ENCODE measurements around the gene SORCS2. TPM values are rescaled to one million over a fixed set of nuclear protein-coding genes. Genes with fewer than 3 reads are reported as not detected.

SORCS2 gene
- total and polyA plus RNA-seq, 2 donors = 2.2 to 2.7 TPM

DNA sequence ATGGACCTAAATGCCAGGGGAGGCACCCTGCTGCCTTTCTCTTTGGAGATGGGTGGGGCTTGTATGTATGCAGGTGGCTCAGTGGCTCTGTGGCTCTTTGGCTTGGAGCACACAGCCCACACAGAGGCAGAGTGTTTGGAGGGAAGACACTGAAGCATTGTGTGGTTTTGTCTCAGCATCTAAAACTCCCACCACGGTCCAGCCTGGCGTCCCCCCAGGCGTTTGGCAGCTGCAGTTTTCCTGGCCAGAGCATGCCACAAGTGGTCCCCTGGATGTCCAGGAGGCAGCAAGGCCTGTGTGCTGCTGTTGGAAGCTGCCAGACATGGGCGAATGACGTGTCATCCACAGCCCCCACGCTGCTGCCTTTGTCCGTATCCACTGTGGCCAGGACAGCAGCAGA, 274.6 kb downstream of the SORCS2 start:
- no peak overlapping the region for H3K27ac ChIP-seq (ENCODE audit: low read depth in 1 of 2, low read length in 1 of 2)
- WGBS = 88% methylated on average over 7 of the region's 7 CpGs
- no peaks in the 10 kb centered on the region for H3K9me3 ChIP-seq (ENCODE audit: control insufficient read depth in 2 of 2, insufficient read depth in 1 of 2, low read length in 1 of 2)
- H3K36me3 ChIP-seq (ENCODE audit: control insufficient read depth in 2 of 2, insufficient read depth in 2 of 2, low read length in 1 of 2) = no peaks in the 10 kb centered on the region
- H3K4me1 ChIP-seq (ENCODE audit: control insufficient read depth in 2 of 2, insufficient read depth in 2 of 2, low read length in 2 of 2) = no peaks in the 10 kb centered on the region
- no peak overlapping the region for H3K4me3 ChIP-seq (ENCODE audit: low read length in 2 of 2)
- no peak for DNase-seq (ENCODE audit: low read depth in 6 of 9, low spot score in 9 of 9)
- no peaks in the 10 kb centered on the region for H3K27me3 ChIP-seq (ENCODE audit: control insufficient read depth in 2 of 2, insufficient read depth in 1 of 2, low read length in 1 of 2)

DNA sequence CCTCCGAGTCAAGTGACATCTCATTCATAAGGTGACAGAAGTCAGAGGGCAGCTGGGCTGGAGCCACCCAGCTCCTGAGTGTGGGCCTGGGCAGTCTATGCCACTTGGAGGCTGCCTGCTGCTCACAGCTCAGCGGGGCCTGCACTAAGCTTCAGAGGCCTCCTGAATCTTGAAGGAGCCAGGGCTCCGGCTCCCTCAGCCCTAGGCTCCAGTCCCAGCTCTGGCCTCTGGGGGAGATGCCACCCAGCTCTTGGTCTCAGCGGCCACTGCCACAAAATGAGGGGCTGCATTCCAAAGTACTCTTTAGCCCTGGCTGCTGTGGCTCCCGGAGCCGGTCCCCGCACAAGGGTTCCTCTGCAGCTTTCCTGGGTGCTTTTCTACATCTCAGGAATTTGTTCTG, 275.1 kb downstream of the SORCS2 start:
- no peaks in the 10 kb centered on the region for H3K36me3 ChIP-seq (ENCODE audit: control insufficient read depth in 2 of 2, insufficient read depth in 2 of 2, low read length in 1 of 2)
- H3K4me1 ChIP-seq (ENCODE audit: control insufficient read depth in 2 of 2, insufficient read depth in 2 of 2, low read length in 2 of 2) = no peaks in the 10 kb centered on the region
- H3K27ac ChIP-seq (ENCODE audit: low read depth in 1 of 2, low read length in 1 of 2) = no peak overlapping the region
- no peaks in the 10 kb centered on the region for H3K9me3 ChIP-seq (ENCODE audit: control insufficient read depth in 2 of 2, insufficient read depth in 1 of 2, low read length in 1 of 2)
- whole genome bisulfite sequencing = 92% methylated on average over 7 of the region's 7 CpGs
- no peak overlapping the region for H3K4me3 ChIP-seq (ENCODE audit: low read length in 2 of 2)
- DNase-seq (ENCODE audit: low read depth in 6 of 9, low spot score in 9 of 9) = no peak
- H3K27me3 ChIP-seq (ENCODE audit: control insufficient read depth in 2 of 2, insufficient read depth in 1 of 2, low read length in 1 of 2) = no peaks in the 10 kb centered on the region

DNA sequence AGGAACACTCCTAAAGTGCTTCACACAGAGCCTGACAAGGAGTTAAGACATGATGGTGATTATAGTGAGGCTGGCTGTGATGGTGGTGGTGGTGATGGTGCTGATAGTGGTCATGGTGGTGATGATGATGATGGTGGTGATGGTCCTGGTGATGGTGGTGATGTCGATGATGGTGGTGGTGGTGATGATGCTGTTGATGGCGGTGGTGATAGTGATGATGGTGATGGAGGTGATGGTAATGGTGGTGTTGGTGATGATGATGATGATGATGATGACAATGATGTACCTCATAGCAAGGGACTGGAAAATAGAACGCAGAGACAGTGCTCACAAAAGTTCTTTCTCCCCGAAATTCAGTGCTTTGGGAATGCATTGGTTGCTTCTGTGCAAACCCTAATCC, 276.7 kb downstream of the SORCS2 start:
- Histone ChIP-seq H3K4me3 (ENCODE audit: low read length in 2 of 2) (no peak overlapping the region), H3K4me1 (ENCODE audit: control insufficient read depth in 2 of 2, insufficient read depth in 2 of 2, low read length in 2 of 2) (no peaks in the 10 kb centered on the region), H3K36me3 (ENCODE audit: control insufficient read depth in 2 of 2, insufficient read depth in 2 of 2, low read length in 1 of 2) (no peaks in the 10 kb centered on the region), H3K27me3 (ENCODE audit: control insufficient read depth in 2 of 2, insufficient read depth in 1 of 2, low read length in 1 of 2) (no peaks in the 10 kb centered on the region), H3K9me3 (ENCODE audit: control insufficient read depth in 2 of 2, insufficient read depth in 1 of 2, low read length in 1 of 2) (no peaks in the 10 kb centered on the region), H3K27ac (ENCODE audit: low read depth in 1 of 2, low read length in 1 of 2) (no peak overlapping the region)
- 92% methylated on average over 4 of the region's 4 CpGs for WGBS
- no peak for DNase-seq (ENCODE audit: low read depth in 6 of 9, low spot score in 9 of 9)

DNA sequence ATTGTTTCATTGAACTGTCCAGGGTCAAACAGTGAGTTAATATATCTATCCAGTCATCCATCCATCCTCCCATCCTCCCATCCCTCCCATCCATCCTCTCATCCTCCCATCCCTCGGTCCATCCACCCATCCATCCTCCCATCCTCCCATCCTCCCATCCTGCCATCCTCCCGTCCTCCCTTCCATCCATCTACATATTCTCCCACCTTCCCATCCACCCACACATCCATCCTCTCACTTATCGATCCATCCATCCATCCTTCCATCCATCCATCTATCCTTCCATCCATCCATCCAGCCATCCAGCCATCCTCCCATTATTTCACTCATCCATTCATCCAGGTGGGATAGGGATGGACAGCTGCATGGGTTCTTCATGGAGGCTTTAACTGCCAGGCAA, 277.8 kb downstream of the SORCS2 start:
- H3K27ac ChIP-seq (ENCODE audit: low read depth in 1 of 2, low read length in 1 of 2) = no peak overlapping the region
- no peaks in the 10 kb centered on the region for H3K27me3 ChIP-seq (ENCODE audit: control insufficient read depth in 2 of 2, insufficient read depth in 1 of 2, low read length in 1 of 2)
- H3K4me1 ChIP-seq (ENCODE audit: control insufficient read depth in 2 of 2, insufficient read depth in 2 of 2, low read length in 2 of 2) = no peaks in the 10 kb centered on the region
- DNase-seq (ENCODE audit: low read depth in 6 of 9, low spot score in 9 of 9) = no peak
- no peaks in the 10 kb centered on the region for H3K36me3 ChIP-seq (ENCODE audit: control insufficient read depth in 2 of 2, insufficient read depth in 2 of 2, low read length in 1 of 2)
- 95% methylated on average over 3 of the region's 3 CpGs for WGBS
- H3K9me3 ChIP-seq (ENCODE audit: control insufficient read depth in 2 of 2, insufficient read depth in 1 of 2, low read length in 1 of 2) = no peaks in the 10 kb centered on the region
- no peak overlapping the region for H3K4me3 ChIP-seq (ENCODE audit: low read length in 2 of 2)

DNA sequence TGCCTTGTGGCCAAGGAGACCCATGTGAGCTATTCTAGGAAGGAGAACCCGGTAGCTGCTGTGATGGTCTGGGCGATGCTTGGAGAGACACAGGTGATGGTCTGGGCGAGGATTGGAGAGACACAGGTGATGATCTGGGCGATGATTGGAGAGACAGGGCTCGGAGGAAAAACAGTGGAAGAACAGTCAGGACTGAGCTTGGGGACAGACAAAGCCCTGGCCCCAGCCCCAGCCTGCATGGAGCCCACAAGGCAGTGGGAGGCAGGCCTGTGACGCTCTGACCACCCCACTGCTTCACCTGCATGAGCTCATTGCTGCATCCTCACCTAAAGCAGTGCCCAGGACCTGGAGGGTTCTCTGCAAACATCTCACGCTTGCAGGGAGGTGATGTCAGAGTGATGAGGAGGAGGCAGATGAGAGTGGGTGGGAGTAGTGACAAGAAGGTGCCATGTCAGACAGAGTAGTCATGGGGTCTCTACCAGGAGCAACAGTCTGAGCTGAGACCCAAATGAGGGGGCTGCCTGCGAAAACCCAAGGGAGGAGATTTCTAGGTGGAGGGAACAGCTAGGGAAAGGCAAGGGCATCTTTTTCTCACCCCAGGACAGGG, 278.3 kb downstream of the SORCS2 start:
- Histone ChIP-seq H3K4me3 (ENCODE audit: low read length in 2 of 2) (no peak overlapping the region), H3K27me3 (ENCODE audit: control insufficient read depth in 2 of 2, insufficient read depth in 1 of 2, low read length in 1 of 2) (no peaks in the 10 kb centered on the region), H3K27ac (ENCODE audit: low read depth in 1 of 2, low read length in 1 of 2) (no peak overlapping the region), H3K36me3 (ENCODE audit: control insufficient read depth in 2 of 2, insufficient read depth in 2 of 2, low read length in 1 of 2) (no peaks in the 10 kb centered on the region), H3K9me3 (ENCODE audit: control insufficient read depth in 2 of 2, insufficient read depth in 1 of 2, low read length in 1 of 2) (no peaks in the 10 kb centered on the region), H3K4me1 (ENCODE audit: control insufficient read depth in 2 of 2, insufficient read depth in 2 of 2, low read length in 2 of 2) (no peaks in the 10 kb centered on the region)
- 92% methylated on average over 8 of the region's 8 CpGs for WGBS
- DNase-seq (ENCODE audit: low read depth in 6 of 9, low spot score in 9 of 9) = no peak

DNA sequence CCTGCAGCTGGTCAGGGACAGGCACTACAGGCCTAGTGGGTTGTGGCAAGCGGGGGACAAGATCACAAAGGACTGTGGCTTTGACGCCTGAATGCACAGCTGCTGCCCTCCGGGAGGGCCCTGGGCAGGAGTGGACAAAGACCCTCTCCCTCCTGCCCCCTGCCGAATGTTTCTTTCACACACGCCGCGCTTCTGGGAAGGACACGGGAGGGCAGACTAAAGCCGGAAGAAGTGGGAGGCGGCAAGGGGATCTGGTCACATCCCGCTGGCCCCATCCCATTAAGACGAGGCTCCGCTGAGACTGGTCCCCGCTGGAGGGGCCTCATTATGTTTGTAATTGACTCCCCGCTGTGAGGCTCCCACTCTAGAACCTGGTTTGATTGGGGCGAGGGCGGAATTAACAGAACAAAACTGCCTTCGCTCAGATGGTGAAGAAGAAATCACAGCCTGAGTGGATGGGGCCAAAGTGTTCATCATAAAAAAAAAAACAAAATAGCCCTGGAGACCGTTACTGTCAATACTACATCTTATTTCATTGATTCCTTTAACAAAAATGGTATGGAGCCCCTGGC, 280.2 kb downstream of the SORCS2 start:
- H3K27ac ChIP-seq (ENCODE audit: low read depth in 1 of 2, low read length in 1 of 2) = no peak overlapping the region
- no peak overlapping the region for H3K4me3 ChIP-seq (ENCODE audit: low read length in 2 of 2)
- H3K27me3 ChIP-seq (ENCODE audit: control insufficient read depth in 2 of 2, insufficient read depth in 1 of 2, low read length in 1 of 2) = no peaks in the 10 kb centered on the region
- H3K9me3 ChIP-seq (ENCODE audit: control insufficient read depth in 2 of 2, insufficient read depth in 1 of 2, low read length in 1 of 2) = no peaks in the 10 kb centered on the region
- no peaks in the 10 kb centered on the region for H3K36me3 ChIP-seq (ENCODE audit: control insufficient read depth in 2 of 2, insufficient read depth in 2 of 2, low read length in 1 of 2)
- H3K4me1 ChIP-seq (ENCODE audit: control insufficient read depth in 2 of 2, insufficient read depth in 2 of 2, low read length in 2 of 2) = no peaks in the 10 kb centered on the region
- no peak for DNase-seq (ENCODE audit: low read depth in 6 of 9, low spot score in 9 of 9)
- WGBS = 27% methylated on average over 19 of the region's 19 CpGs

DNA sequence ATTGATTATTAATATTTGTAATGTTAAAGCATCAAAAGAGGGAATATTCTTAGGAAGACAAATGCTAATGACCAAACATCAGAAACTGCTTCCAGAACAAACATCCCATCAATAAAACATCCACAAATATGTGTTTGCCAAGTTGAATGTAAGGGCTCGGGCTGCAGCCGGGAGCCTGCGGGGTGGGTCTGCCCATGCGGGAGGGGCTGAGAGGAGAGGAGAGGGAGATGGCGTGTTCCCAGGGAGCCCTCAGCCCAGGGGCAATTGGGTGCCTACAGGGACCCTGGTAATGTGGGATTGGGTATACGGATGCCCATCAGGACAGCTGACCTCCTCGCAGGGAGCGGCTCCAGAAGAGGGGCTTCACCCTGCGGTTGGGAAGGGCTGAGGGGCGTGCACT, 280.7 kb downstream of the SORCS2 start:
- no peak for DNase-seq (ENCODE audit: low read depth in 6 of 9, low spot score in 9 of 9)
- 70% methylated on average over 10 of the region's 10 CpGs for WGBS
- no peak overlapping the region for H3K4me3 ChIP-seq (ENCODE audit: low read length in 2 of 2)
- H3K9me3 ChIP-seq (ENCODE audit: control insufficient read depth in 2 of 2, insufficient read depth in 1 of 2, low read length in 1 of 2) = no peaks in the 10 kb centered on the region
- no peaks in the 10 kb centered on the region for H3K4me1 ChIP-seq (ENCODE audit: control insufficient read depth in 2 of 2, insufficient read depth in 2 of 2, low read length in 2 of 2)
- H3K27me3 ChIP-seq (ENCODE audit: control insufficient read depth in 2 of 2, insufficient read depth in 1 of 2, low read length in 1 of 2) = no peaks in the 10 kb centered on the region
- no peaks in the 10 kb centered on the region for H3K36me3 ChIP-seq (ENCODE audit: control insufficient read depth in 2 of 2, insufficient read depth in 2 of 2, low read length in 1 of 2)
- no peak overlapping the region for H3K27ac ChIP-seq (ENCODE audit: low read depth in 1 of 2, low read length in 1 of 2)

DNA sequence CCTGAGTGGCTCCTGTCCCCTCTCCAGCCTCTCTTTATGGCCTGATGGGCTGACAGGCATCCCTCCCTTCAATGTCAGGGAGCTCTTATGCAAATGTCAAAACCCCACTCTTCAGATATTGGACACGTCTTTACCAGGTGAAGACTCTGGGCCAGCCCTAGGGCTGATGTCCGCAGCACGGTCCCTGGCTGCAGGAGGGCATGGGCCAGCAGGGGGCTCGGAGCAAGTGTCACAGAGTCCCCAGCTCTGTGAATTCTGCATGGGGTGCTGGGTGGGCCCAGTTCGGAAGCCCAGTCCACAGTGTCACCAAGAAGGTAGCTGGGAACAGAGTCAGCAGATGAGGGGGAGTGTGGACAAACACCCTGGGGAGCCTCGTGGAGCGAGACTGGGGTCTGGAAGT, 282.0 kb downstream of the SORCS2 start:
- H3K27me3 ChIP-seq (ENCODE audit: control insufficient read depth in 2 of 2, insufficient read depth in 1 of 2, low read length in 1 of 2) = no peaks in the 10 kb centered on the region
- H3K27ac ChIP-seq (ENCODE audit: low read depth in 1 of 2, low read length in 1 of 2) = no peak overlapping the region
- 71% methylated on average over 7 of the region's 7 CpGs for WGBS
- H3K36me3 ChIP-seq (ENCODE audit: control insufficient read depth in 2 of 2, insufficient read depth in 2 of 2, low read length in 1 of 2) = no peaks in the 10 kb centered on the region
- no peaks in the 10 kb centered on the region for H3K4me1 ChIP-seq (ENCODE audit: control insufficient read depth in 2 of 2, insufficient read depth in 2 of 2, low read length in 2 of 2)
- no peaks in the 10 kb centered on the region for H3K9me3 ChIP-seq (ENCODE audit: control insufficient read depth in 2 of 2, insufficient read depth in 1 of 2, low read length in 1 of 2)
- H3K4me3 ChIP-seq (ENCODE audit: low read length in 2 of 2) = no peak overlapping the region
- DNase-seq (ENCODE audit: low read depth in 6 of 9, low spot score in 9 of 9) = no peak

DNA sequence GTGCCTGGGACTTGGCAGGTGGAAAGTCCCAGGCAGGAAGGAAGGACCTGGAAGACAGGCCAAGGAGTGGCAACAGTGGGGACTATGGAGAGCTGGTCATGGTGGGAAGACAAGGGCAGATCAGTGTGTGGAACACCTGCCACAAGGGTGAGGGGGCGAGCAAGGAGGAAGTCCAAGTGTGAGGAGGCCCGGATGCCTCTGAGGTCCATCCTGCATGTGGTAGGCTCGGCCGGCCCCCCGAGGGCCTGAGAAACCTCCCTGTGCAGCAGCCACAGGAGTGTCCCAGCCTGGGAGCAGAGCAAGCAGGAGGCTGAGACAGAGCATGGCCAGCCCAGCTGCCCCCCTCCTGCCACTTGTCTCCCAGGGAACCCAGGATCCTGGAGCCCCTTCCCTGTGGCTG, 282.9 kb downstream of the SORCS2 start:
- no peak for DNase-seq (ENCODE audit: low read depth in 6 of 9, low spot score in 9 of 9)
- no peaks in the 10 kb centered on the region for H3K27me3 ChIP-seq (ENCODE audit: control insufficient read depth in 2 of 2, insufficient read depth in 1 of 2, low read length in 1 of 2)
- no peaks in the 10 kb centered on the region for H3K4me1 ChIP-seq (ENCODE audit: control insufficient read depth in 2 of 2, insufficient read depth in 2 of 2, low read length in 2 of 2)
- WGBS = 86% methylated on average over 5 of the region's 5 CpGs
- H3K9me3 ChIP-seq (ENCODE audit: control insufficient read depth in 2 of 2, insufficient read depth in 1 of 2, low read length in 1 of 2) = no peaks in the 10 kb centered on the region
- H3K36me3 ChIP-seq (ENCODE audit: control insufficient read depth in 2 of 2, insufficient read depth in 2 of 2, low read length in 1 of 2) = no peaks in the 10 kb centered on the region
- no peak overlapping the region for H3K27ac ChIP-seq (ENCODE audit: low read depth in 1 of 2, low read length in 1 of 2)
- no peak overlapping the region for H3K4me3 ChIP-seq (ENCODE audit: low read length in 2 of 2)

Data from thymus (tissue), 11 donors.